ENCODE results near the gene NLGN1.

Gene NLGN1

DNA sequence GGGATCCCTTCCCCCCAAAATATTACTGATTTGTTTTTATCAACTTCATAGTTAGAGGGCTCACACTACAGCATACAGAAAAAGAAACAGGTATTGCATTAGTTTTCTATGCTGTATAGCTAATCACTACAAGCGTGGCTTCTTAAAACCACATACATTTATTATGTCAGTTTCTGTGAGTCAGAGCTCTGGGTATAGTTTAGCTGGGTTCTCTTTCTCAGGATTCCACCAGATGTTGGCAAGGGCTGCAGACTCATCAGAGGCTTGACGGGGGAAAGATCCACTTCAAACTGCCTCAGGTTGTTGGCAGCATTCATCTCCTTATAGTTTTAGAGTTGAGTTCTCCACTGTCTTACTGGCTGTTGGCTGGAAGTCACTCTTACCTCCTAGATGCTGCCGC lies 328.0 kb downstream of the NLGN1 start:
- TF ChIP-seq, protein P1, sequence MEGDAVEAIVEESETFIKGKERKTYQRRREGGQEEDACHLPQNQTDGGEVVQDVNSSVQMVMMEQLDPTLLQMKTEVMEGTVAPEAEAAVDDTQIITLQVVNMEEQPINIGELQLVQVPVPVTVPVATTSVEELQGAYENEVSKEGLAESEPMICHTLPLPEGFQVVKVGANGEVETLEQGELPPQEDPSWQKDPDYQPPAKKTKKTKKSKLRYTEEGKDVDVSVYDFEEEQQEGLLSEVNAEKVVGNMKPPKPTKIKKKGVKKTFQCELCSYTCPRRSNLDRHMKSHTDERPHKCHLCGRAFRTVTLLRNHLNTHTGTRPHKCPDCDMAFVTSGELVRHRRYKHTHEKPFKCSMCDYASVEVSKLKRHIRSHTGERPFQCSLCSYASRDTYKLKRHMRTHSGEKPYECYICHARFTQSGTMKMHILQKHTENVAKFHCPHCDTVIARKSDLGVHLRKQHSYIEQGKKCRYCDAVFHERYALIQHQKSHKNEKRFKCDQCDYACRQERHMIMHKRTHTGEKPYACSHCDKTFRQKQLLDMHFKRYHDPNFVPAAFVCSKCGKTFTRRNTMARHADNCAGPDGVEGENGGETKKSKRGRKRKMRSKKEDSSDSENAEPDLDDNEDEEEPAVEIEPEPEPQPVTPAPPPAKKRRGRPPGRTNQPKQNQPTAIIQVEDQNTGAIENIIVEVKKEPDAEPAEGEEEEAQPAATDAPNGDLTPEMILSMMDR (conservative IDR thresholded peaks at IDR 0.05) = no peak
- H3K27ac ChIP-seq = no peak overlapping the region

DNA sequence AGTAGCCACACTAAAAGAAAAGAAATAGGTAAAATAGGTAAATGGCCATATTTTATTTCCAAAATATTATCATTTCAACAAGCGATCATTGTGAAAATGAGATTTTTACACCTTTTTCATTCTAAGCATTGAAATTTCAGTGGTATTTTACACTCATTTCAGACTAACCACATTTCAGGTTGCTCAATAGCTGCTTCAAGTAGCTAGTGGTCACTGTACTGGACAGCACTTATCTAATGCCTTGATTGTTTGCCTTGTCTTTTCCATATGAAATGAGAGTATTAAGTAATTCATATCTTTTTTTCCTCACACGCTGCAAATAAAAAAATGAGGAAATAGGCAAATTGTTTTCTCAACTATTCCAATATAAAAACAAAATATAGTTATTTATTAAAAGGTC lies 332.8 kb downstream of the NLGN1 start:
- H3K27ac ChIP-seq = no peak overlapping the region
- TF ChIP-seq, protein P1 (conservative IDR thresholded peaks at IDR 0.05) = no peak

DNA sequence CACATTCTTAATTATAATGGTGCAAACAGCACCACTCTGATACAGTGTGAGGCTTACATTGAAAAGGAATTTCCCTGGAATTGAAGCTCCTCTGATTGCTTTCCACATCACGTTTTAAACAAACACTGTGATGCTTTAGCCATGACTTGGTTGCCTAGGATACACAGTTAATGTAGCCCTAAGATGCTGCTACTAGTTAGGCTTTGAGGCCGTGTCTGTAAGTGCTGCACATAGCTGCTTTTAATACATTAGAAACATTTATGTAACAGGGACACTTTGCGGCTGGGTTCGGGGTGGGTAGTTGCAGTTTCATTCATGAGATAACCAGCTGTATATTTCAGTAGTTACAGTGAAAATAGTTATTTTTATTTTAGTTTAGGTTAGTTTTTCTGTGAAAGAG lies 334.7 kb downstream of the NLGN1 start:
- TF ChIP-seq, protein P1 (conservative IDR thresholded peaks at IDR 0.05) = no peak
- H3K27ac ChIP-seq = no peak overlapping the region

DNA sequence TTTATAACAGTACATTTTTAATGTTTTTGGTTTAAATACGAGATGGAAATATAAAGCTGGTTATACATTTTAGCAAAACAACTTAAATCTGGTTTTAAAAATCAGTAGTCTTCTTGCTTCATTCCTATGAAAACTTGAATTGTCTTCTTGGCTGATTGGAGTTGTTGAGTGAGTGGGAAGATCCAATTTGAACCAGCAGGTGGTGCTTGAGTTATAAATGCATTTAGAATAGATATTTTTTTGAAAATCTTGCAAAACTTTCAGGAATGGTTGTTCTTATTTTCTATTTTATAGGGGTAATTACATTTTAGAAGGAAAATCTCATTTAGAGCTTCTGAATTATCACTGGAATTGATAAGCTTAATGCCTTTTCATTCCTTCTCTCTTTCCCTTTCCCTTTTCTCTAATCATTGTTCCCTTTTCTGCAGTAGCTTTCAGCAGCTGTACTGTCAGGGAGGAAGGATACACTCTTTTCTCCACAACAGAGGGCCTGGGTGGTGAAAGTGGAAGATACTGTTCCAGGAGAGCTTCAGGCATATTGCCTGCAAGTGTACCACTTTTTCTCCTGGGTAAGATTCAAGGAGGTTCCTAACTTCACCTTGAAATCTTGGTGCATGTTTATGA lies 335.6 kb downstream of the NLGN1 start:
- TF ChIP-seq, protein P1 (conservative IDR thresholded peaks at IDR 0.05) = peak; percentile 75
- H3K27ac ChIP-seq = no peak overlapping the region

DNA sequence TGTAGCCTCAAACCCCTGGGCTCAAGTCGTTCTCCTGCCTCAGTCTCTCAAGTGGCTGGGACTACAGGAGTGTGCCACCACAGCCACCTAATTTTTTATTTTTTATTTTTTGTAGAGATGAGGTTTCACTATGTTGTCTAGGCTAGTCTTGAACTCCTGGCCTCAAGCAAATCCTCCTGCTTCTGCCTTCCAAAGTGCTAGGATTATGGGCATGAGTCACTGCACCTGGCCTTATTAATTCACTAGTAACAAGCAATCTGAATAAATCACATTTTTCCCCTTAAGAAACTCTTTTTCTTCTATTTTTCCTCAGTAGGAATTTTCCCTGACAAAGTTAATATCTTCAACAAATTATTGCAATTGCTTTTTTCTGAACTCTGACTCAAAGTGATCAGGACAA lies 336.9 kb downstream of the NLGN1 start:
- TF ChIP-seq, protein P1 (conservative IDR thresholded peaks at IDR 0.05) = no peak
- H3K27ac ChIP-seq = no peak overlapping the region

DNA sequence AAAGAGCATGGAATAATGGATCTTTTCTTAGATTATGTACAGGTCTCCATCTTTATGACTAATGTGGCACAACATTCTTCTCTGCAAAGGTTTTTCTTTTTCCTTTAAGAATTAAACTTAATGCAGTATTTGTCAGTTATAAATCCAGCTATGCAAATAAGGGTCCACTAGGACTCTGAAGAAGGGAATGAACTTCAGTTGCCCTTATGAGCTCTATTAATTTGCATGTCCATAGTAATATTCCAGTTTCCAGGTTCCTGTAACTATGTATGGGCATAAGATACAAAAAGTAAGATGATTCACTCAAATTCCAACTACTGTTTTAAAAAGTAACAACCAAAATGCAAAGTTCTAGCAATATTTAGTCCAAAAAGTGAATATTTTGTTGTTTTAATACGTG lies 337.4 kb downstream of the NLGN1 start:
- H3K27ac ChIP-seq = no peak overlapping the region
- TF ChIP-seq, protein P1 (conservative IDR thresholded peaks at IDR 0.05) = no peak

DNA sequence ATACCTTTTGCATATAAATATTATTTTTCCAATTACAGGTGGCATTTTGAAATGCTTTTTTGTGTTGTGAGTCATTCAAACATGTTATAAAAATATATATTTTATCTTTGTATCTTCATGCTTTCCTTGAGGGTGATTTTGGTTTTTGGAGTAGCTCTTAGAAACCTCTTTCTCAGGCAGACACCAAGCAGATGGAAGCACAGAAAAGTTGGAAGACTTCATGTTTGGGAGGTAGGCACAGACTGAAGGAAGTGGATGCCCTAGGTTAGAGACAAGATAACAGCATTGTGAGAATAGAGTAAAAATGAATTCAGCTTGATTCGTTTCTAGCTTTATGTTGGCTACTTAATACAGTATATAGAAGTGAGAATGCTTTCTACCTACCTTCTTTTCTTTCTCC lies 338.3 kb downstream of the NLGN1 start:
- TF ChIP-seq, protein P1 (conservative IDR thresholded peaks at IDR 0.05) = no peak

More for the DNA sequence above, 338.3 kb downstream of the NLGN1 start:
- H3K27ac ChIP-seq = no peak overlapping the region
